ENCODE data around the gene TLCD2. TPM values are rescaled to one million over a fixed set of nuclear protein-coding genes. Genes with fewer than 3 reads are reported as not detected.

The TLCD2 gene
- total and polyA plus RNA-seq, 2 of the 13 experiments (the other 11 are each of a cell fraction or from before 2014, with no cell fraction given) = 0.90 to 1.1 TPM

DNA sequence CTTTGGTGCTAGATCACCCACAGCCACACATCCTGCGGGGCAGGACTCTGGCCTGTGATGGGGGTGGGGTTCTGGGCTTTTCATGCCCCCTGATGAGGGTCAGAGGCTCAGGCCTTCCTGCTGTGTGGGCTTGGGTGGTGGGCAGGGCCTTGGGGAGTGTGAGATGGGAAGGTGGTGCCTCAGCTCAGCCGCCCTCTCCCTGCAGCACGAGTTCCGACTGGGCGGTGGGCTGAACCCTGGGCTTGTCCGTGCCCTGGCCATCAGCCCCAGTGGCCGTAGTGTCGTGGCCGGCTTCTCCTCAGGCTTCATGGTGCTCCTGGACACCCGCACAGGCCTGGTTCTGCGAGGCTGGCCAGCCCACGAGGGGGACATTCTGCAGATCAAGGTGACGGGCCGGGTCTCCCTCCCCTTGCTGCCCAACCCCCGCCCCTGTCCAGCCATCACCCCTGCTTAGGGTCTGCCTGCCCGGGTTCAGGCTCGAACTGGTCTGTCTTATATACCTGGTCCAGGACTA, 25.7 kb upstream of the TLCD2 start (continued):
- no peak for TF ChIP-seq ESRRA (CRISPR knock-in tag; IDR thresholded peaks at IDR 0.05; ENCODE audit: low read depth)
- no peak for TF ChIP-seq GATA4 (IDR thresholded peaks at IDR 0.05; ENCODE audit: borderline replicate concordance, low read depth)
- TF ChIP-seq SRSF4 (IDR thresholded peaks at IDR 0.05; ENCODE audit: low read depth, low read length, poor library complexity, severe bottlenecking) = no peak
- TF ChIP-seq ZFP36 (IDR thresholded peaks at IDR 0.05; ENCODE audit: borderline replicate concordance, low read depth, low read length, partially characterized antibody) = no peak
- TF ChIP-seq, protein P1, sequence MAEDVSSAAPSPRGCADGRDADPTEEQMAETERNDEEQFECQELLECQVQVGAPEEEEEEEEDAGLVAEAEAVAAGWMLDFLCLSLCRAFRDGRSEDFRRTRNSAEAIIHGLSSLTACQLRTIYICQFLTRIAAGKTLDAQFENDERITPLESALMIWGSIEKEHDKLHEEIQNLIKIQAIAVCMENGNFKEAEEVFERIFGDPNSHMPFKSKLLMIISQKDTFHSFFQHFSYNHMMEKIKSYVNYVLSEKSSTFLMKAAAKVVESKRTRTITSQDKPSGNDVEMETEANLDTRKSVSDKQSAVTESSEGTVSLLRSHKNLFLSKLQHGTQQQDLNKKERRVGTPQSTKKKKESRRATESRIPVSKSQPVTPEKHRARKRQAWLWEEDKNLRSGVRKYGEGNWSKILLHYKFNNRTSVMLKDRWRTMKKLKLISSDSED (CRISPR knock-in tag; IDR thresholded peaks at IDR 0.05) = no peak
- TF ChIP-seq ZFYVE20 (CRISPR knock-in tag; IDR thresholded peaks at IDR 0.05; ENCODE audit: borderline replicate concordance, low read depth) = no peak
- 0 out of 2 replicates have a peak, but pooled peaks have one; percentile 5 for TF ChIP-seq STAG1 (CRISPR knock-in tag; IDR thresholded peaks at IDR 0.05)
- no peak for TF ChIP-seq ZNF772 (CRISPR knock-in tag; IDR thresholded peaks at IDR 0.05)
- TF ChIP-seq CREM (IDR thresholded peaks at IDR 0.05) = no peak
- no peak for TF ChIP-seq CREM (CRISPR knock-in tag; IDR thresholded peaks at IDR 0.05)
- peak; percentile 2; the same call in 1 of the 2 replicates for TF ChIP-seq ZNF543 (CRISPR knock-in tag; IDR thresholded peaks at IDR 0.05)
- TF ChIP-seq MTA3 (CRISPR knock-in tag; IDR thresholded peaks at IDR 0.05) = no peak
- TF ChIP-seq MBD4 (IDR thresholded peaks at IDR 0.05; ENCODE audit: borderline replicate concordance, low read length) = no peak
- TF ChIP-seq, protein P2, sequence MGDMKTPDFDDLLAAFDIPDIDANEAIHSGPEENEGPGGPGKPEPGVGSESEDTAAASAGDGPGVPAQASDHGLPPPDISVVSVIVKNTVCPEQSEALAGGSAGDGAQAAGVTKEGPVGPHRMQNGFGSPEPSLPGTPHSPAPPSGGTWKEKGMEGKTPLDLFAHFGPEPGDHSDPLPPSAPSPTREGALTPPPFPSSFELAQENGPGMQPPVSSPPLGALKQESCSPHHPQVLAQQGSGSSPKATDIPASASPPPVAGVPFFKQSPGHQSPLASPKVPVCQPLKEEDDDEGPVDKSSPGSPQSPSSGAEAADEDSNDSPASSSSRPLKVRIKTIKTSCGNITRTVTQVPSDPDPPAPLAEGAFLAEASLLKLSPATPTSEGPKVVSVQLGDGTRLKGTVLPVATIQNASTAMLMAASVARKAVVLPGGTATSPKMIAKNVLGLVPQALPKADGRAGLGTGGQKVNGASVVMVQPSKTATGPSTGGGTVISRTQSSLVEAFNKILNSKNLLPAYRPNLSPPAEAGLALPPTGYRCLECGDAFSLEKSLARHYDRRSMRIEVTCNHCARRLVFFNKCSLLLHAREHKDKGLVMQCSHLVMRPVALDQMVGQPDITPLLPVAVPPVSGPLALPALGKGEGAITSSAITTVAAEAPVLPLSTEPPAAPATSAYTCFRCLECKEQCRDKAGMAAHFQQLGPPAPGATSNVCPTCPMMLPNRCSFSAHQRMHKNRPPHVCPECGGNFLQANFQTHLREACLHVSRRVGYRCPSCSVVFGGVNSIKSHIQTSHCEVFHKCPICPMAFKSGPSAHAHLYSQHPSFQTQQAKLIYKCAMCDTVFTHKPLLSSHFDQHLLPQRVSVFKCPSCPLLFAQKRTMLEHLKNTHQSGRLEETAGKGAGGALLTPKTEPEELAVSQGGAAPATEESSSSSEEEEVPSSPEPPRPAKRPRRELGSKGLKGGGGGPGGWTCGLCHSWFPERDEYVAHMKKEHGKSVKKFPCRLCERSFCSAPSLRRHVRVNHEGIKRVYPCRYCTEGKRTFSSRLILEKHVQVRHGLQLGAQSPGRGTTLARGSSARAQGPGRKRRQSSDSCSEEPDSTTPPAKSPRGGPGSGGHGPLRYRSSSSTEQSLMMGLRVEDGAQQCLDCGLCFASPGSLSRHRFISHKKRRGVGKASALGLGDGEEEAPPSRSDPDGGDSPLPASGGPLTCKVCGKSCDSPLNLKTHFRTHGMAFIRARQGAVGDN (CRISPR knock-in tag; IDR thresholded peaks at IDR 0.05) = no peak
- TF ChIP-seq, protein P3, sequence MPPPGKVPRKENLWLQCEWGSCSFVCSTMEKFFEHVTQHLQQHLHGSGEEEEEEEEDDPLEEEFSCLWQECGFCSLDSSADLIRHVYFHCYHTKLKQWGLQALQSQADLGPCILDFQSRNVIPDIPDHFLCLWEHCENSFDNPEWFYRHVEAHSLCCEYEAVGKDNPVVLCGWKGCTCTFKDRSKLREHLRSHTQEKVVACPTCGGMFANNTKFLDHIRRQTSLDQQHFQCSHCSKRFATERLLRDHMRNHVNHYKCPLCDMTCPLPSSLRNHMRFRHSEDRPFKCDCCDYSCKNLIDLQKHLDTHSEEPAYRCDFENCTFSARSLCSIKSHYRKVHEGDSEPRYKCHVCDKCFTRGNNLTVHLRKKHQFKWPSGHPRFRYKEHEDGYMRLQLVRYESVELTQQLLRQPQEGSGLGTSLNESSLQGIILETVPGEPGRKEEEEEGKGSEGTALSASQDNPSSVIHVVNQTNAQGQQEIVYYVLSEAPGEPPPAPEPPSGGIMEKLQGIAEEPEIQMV (CRISPR knock-in tag; IDR thresholded peaks at IDR 0.05; ENCODE audit: low read depth) = 0 out of 2 replicates have a peak, but pooled peaks have one; percentile 24
- TF ChIP-seq CENPT (CRISPR knock-in tag; IDR thresholded peaks at IDR 0.05; ENCODE audit: low read depth) = no peak
- TF ChIP-seq ZSCAN29 (CRISPR knock-in tag; conservative IDR thresholded peaks at IDR 0.05) = peak; percentile 58; the same call in 1 of the 2 replicates
- no peak for TF ChIP-seq ISX (CRISPR knock-in tag; conservative IDR thresholded peaks at IDR 0.05)
- no peak for TF ChIP-seq SMARCC2 (IDR thresholded peaks at IDR 0.05)
- TF ChIP-seq, protein P4, sequence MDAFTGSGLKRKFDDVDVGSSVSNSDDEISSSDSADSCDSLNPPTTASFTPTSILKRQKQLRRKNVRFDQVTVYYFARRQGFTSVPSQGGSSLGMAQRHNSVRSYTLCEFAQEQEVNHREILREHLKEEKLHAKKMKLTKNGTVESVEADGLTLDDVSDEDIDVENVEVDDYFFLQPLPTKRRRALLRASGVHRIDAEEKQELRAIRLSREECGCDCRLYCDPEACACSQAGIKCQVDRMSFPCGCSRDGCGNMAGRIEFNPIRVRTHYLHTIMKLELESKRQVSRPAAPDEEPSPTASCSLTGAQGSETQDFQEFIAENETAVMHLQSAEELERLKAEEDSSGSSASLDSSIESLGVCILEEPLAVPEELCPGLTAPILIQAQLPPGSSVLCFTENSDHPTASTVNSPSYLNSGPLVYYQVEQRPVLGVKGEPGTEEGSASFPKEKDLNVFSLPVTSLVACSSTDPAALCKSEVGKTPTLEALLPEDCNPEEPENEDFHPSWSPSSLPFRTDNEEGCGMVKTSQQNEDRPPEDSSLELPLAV (CRISPR knock-in tag; conservative IDR thresholded peaks at IDR 0.05; ENCODE audit: low read depth) = no peak
- no peak for TF ChIP-seq SRSF9 (IDR thresholded peaks at IDR 0.05; ENCODE audit: borderline replicate concordance, insufficient read depth, low read depth, low read length, poor library complexity, severe bottlenecking)

All from HepG2 (cell line).